Measurements from ENCODE around the gene AMPD1.

AMPD1 gene

GRCh38 chr1:114651893-114652292 is 43.5 kb downstream of the AMPD1 start:
- no peak overlapping the region for H2BK120ac ChIP-seq (ENCODE audit: insufficient read depth, low read length, poor library complexity)
- no peak overlapping the region for H4K8ac ChIP-seq (ENCODE audit: low read depth, low read length)
- H3K4me1 ChIP-seq (ENCODE audit: control insufficient read depth in 1 of 2, insufficient read depth in 2 of 2, low read length in 2 of 2): no peaks in the 10 kb centered on the region
- H3K27ac ChIP-seq (ENCODE audit: low read depth, low read length): no peak overlapping the region
- DNase-seq: no peak
- H3K4me2 ChIP-seq (ENCODE audit: low read length): no peak overlapping the region
- no peaks in the 10 kb centered on the region for H3K36me3 ChIP-seq (ENCODE audit: control insufficient read depth in 1 of 2, insufficient read depth in 2 of 2, low read length in 2 of 2)
- no peak overlapping the region for H3K4ac ChIP-seq (ENCODE audit: low read depth, low read length)
- no peak overlapping the region for H2BK5ac ChIP-seq (ENCODE audit: low read depth, low read length, poor library complexity)
- H3K79me1 ChIP-seq (ENCODE audit: low read length): no peaks in the 10 kb centered on the region
- no peak overlapping the region for H4K91ac ChIP-seq (ENCODE audit: low read depth, low read length)
- H3K18ac ChIP-seq (ENCODE audit: low read length): no peak overlapping the region
- no peaks in the 10 kb centered on the region for H3K9me3 ChIP-seq (ENCODE audit: insufficient read depth, low read depth, low read length)
- H3K4me3 ChIP-seq (ENCODE audit: low read depth, low read length): no peak overlapping the region
- no peak overlapping the region for H2BK12ac ChIP-seq (ENCODE audit: low read length)
- no CpG with 5 or more reads among the region's 2 CpGs for WGBS (ENCODE audit: extremely low coverage, insufficient coverage, insufficient read length)
- H4K12ac ChIP-seq (ENCODE audit: low read depth, low read length): no peak overlapping the region
- H3K27me3 ChIP-seq (ENCODE audit: insufficient read depth, low read length): no peaks in the 10 kb centered on the region
- H3K79me2 ChIP-seq (ENCODE audit: control insufficient read depth, insufficient read depth, low read length, poor library complexity): no peaks in the 10 kb centered on the region
- no peak overlapping the region for H3K9ac ChIP-seq (ENCODE audit: low read length)
- peak overlapping the region; percentile 56 for H3K23ac ChIP-seq (ENCODE audit: low read length)
- H2AFZ ChIP-seq (ENCODE audit: insufficient read depth, low read length, poor library complexity): no peak overlapping the region
- H2AK5ac ChIP-seq (ENCODE audit: low read length): no peak overlapping the region
- H3K14ac ChIP-seq (ENCODE audit: low read length): no peak overlapping the region

GRCh38 chr1:114648503-114648902 is 46.8 kb downstream of the AMPD1 start:
- Histone ChIP-seq H4K8ac (ENCODE audit: low read depth, low read length) (no peak overlapping the region), H2AFZ (ENCODE audit: insufficient read depth, low read length, poor library complexity) (no peak overlapping the region), H3K4me1 (ENCODE audit: control insufficient read depth in 1 of 2, insufficient read depth in 2 of 2, low read length in 2 of 2) (no peaks in the 10 kb centered on the region), H3K4me2 (ENCODE audit: low read length) (no peak overlapping the region), H3K27ac (ENCODE audit: low read depth, low read length) (no peak overlapping the region), H3K9me3 (ENCODE audit: insufficient read depth, low read depth, low read length) (no peaks in the 10 kb centered on the region), H3K23ac (ENCODE audit: low read length) (no peak overlapping the region), H4K91ac (ENCODE audit: low read depth, low read length) (no peak overlapping the region), H4K12ac (ENCODE audit: low read depth, low read length) (no peak overlapping the region), H2BK120ac (ENCODE audit: insufficient read depth, low read length, poor library complexity) (no peak overlapping the region), H2AK5ac (ENCODE audit: low read length) (no peak overlapping the region), H2BK5ac (ENCODE audit: low read depth, low read length, poor library complexity) (no peak overlapping the region), H3K79me2 (ENCODE audit: control insufficient read depth, insufficient read depth, low read length, poor library complexity) (no peaks in the 10 kb centered on the region), H3K4me3 (ENCODE audit: low read depth, low read length) (no peak overlapping the region), H3K36me3 (ENCODE audit: control insufficient read depth in 1 of 2, insufficient read depth in 2 of 2, low read length in 2 of 2) (no peaks in the 10 kb centered on the region), H3K14ac (ENCODE audit: low read length) (no peak overlapping the region), H3K18ac (ENCODE audit: low read length) (no peak overlapping the region), H3K27me3 (ENCODE audit: insufficient read depth, low read length) (no peaks in the 10 kb centered on the region), H3K9ac (ENCODE audit: low read length) (no peak overlapping the region), H3K79me1 (ENCODE audit: low read length) (no peaks in the 10 kb centered on the region), H2BK12ac (ENCODE audit: low read length) (no peak overlapping the region), H3K4ac (ENCODE audit: low read depth, low read length) (no peak overlapping the region)
- DNase-seq: no peak
- WGBS (ENCODE audit: extremely low coverage, insufficient coverage, insufficient read length): no CpG with 5 or more reads among the region's 1 CpG

- Histone ChIP-seq H3K79me1 (ENCODE audit: low read length) (no peaks in the 10 kb centered on the region), H3K36me3 (ENCODE audit: control insufficient read depth in 1 of 2, insufficient read depth in 2 of 2, low read length in 2 of 2) (no peaks in the 10 kb centered on the region), H3K14ac (ENCODE audit: low read length) (no peak overlapping the region), H4K12ac (ENCODE audit: low read depth, low read length) (no peak overlapping the region), H2BK120ac (ENCODE audit: insufficient read depth, low read length, poor library complexity) (no peak overlapping the region), H3K4ac (ENCODE audit: low read depth, low read length) (no peak overlapping the region), H3K18ac (ENCODE audit: low read length) (no peak overlapping the region), H2AK5ac (ENCODE audit: low read length) (no peak overlapping the region), H2BK5ac (ENCODE audit: low read depth, low read length, poor library complexity) (no peak overlapping the region), H2BK12ac (ENCODE audit: low read length) (no peak overlapping the region), H3K4me3 (ENCODE audit: low read depth, low read length) (no peak overlapping the region), H3K9ac (ENCODE audit: low read length) (no peak overlapping the region), H3K4me2 (ENCODE audit: low read length) (no peak overlapping the region), H2AFZ (ENCODE audit: insufficient read depth, low read length, poor library complexity) (no peak overlapping the region), H3K27me3 (ENCODE audit: insufficient read depth, low read length) (no peaks in the 10 kb centered on the region), H3K4me1 (ENCODE audit: control insufficient read depth in 1 of 2, insufficient read depth in 2 of 2, low read length in 2 of 2) (no peaks in the 10 kb centered on the region), H4K91ac (ENCODE audit: low read depth, low read length) (no peak overlapping the region), H3K27ac (ENCODE audit: low read depth, low read length) (no peak overlapping the region), H3K79me2 (ENCODE audit: control insufficient read depth, insufficient read depth, low read length, poor library complexity) (no peaks in the 10 kb centered on the region), H3K23ac (ENCODE audit: low read length) (no peak overlapping the region), H3K9me3 (ENCODE audit: insufficient read depth, low read depth, low read length) (no peaks in the 10 kb centered on the region), H4K8ac (ENCODE audit: low read depth, low read length) (no peak overlapping the region)
- DNase-seq: no peak
- no CpG with 5 or more reads among the region's 2 CpGs for WGBS (ENCODE audit: extremely low coverage, insufficient coverage, insufficient read length)
Observed at GRCh38 chr1:114641377-114641776, 54.0 kb downstream of the AMPD1 start.

GRCh38 chr1:114638910-114639309 is 56.4 kb downstream of the AMPD1 start:
- Histone ChIP-seq H3K79me1 (ENCODE audit: low read length) (no peaks in the 10 kb centered on the region), H2BK120ac (ENCODE audit: insufficient read depth, low read length, poor library complexity) (no peak overlapping the region), H3K4ac (ENCODE audit: low read depth, low read length) (no peak overlapping the region), H3K18ac (ENCODE audit: low read length) (no peak overlapping the region), H3K79me2 (ENCODE audit: control insufficient read depth, insufficient read depth, low read length, poor library complexity) (no peaks in the 10 kb centered on the region), H3K9me3 (ENCODE audit: insufficient read depth, low read depth, low read length) (no peaks in the 10 kb centered on the region), H4K91ac (ENCODE audit: low read depth, low read length) (no peak overlapping the region), H4K12ac (ENCODE audit: low read depth, low read length) (no peak overlapping the region), H3K4me3 (ENCODE audit: low read depth, low read length) (no peak overlapping the region), H2AFZ (ENCODE audit: insufficient read depth, low read length, poor library complexity) (no peak overlapping the region), H3K27me3 (ENCODE audit: insufficient read depth, low read length) (no peaks in the 10 kb centered on the region), H4K8ac (ENCODE audit: low read depth, low read length) (no peak overlapping the region), H2BK12ac (ENCODE audit: low read length) (no peak overlapping the region), H3K27ac (ENCODE audit: low read depth, low read length) (no peak overlapping the region), H3K23ac (ENCODE audit: low read length) (no peak overlapping the region), H3K4me2 (ENCODE audit: low read length) (no peak overlapping the region), H3K36me3 (ENCODE audit: control insufficient read depth in 1 of 2, insufficient read depth in 2 of 2, low read length in 2 of 2) (no peaks in the 10 kb centered on the region), H3K4me1 (ENCODE audit: control insufficient read depth in 1 of 2, insufficient read depth in 2 of 2, low read length in 2 of 2) (no peaks in the 10 kb centered on the region), H2AK5ac (ENCODE audit: low read length) (no peak overlapping the region), H3K14ac (ENCODE audit: low read length) (no peak overlapping the region), H2BK5ac (ENCODE audit: low read depth, low read length, poor library complexity) (no peak overlapping the region), H3K9ac (ENCODE audit: low read length) (no peak overlapping the region)
- WGBS (ENCODE audit: extremely low coverage, insufficient coverage, insufficient read length): no CpG with 5 or more reads among the region's 3 CpGs
- no peak for DNase-seq
